AG09319 (cell line): Measurements from ENCODE around the gene MAST2.
A peak's percentile ranks its signal among the peaks of the same experiment; 100 is the strongest.

ENCODE experiments used
- DNase-seq: peaks from one replicate; pipeline ENCODE4 v3.0.0-alpha.2; 2010; ENCODE audit warnings: low read depth; ENCODE audit errors: extremely low read depth
- CTCF ChIP-seq: IDR thresholded peaks from 2 replicates; pipeline ENCODE4 v1.5.1; 2011; ENCODE audit warnings: low read depth, mild to moderate bottlenecking, inconsistent platforms, low read length, moderate library complexity

MAST2 gene

GRCh38 chr1:45906883-45907282, 103.5 kb downstream of the MAST2 start:
- DNase-seq = no peak
- no peak for TF ChIP-seq CTCF

DNA sequence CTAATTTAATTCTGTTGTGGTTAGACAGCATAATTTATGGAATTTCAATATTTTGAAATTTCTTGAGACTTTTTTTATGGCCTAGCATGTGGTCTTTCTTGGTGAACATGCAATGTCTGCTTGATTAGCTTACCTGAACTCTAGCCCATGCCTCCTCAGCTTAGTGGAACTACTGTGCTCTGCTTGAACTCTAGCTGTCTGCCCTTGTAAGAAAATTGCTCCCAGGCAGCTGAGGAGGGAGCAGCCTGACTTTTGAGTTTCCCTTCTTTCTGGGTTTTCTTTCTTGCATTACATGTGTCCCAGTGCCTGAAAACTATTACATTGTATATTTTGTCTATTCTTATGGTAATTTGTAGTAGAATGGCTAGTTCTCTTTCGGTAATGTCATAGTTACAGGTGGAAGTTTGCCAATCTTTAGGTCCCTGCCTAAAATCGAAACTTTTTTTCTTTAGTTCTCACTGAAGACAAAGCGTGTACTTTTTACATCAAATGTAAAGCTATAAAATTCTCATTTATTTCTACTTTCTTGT, 105.3 kb downstream of the MAST2 start:
- no peak for DNase-seq
- TF ChIP-seq CTCF = no peak

DNA sequence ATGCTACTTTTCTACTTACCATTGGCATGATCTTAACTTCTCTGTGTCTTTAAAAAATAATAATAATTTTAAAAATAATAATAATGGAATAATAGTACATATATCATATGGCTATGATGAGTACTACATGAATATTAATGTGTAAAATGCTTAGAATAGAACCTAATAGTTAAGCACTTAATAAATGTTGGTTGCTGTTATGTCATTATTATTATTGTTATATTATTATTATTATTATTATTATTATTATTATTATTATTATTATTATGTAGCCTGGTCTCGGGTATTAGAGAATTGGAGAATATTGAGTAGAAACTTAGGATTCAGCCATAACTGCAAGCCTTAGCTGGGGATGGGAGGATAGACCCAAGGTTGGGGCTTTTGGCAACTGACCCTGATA, 108.2 kb downstream of the MAST2 start:
- no peak for TF ChIP-seq CTCF
- no peak for DNase-seq

GRCh38 chr1:45913183-45913683, 109.8 kb downstream of the MAST2 start:
- DNase-seq = peak; percentile 60
- no peak for TF ChIP-seq CTCF

GRCh38 chr1:45913731-45914501, 110.5 kb downstream of the MAST2 start:
- no peak for TF ChIP-seq CTCF
- DNase-seq = no peak

GRCh38 chr1:45914836-45915235, 111.4 kb downstream of the MAST2 start:
- no peak for DNase-seq
- no peak for TF ChIP-seq CTCF

- TF ChIP-seq CTCF = no peak
- no peak for DNase-seq
Measured at GRCh38 chr1:45922374-45922773, 119.0 kb downstream of the MAST2 start.
